Measurements from ENCODE around the gene MELTF.

MELTF gene

GRCh38 chr3:197010556-197011351 lies 18.9 kb downstream of the MELTF start:
- POLR2A ChIA-PET (ENCODE audit: low non-redundant PET), result no interaction called here
- no peak overlapping the region for H3K27ac ChIP-seq
- CTCF ChIA-PET, result interaction anchor here (4.8 kb wide), 1 partner anchor 19 kb away, joined by 17 read pairs; the partner anchor contains the start of gene MELTF
- TF ChIP-seq CTCF (conservative IDR thresholded peaks at IDR 0.05; ENCODE audit: low read depth), result no peak
- no peak for DNase-seq (ENCODE audit: low spot score)

GRCh38 chr3:197009532-197010019 lies 20.0 kb downstream of the MELTF start:
- DNase-seq (ENCODE audit: low spot score), result no peak
- TF ChIP-seq CTCF (conservative IDR thresholded peaks at IDR 0.05; ENCODE audit: low read depth), result no peak
- H3K27ac ChIP-seq, result no peak overlapping the region
- POLR2A ChIA-PET (ENCODE audit: low non-redundant PET), result no interaction called here
- CTCF ChIA-PET, result interaction anchor here (4.8 kb wide), 1 partner anchor 20 kb away, joined by 17 read pairs; the partner anchor contains the start of gene MELTF

GRCh38 chr3:197008436-197009209 lies 21.0 kb downstream of the MELTF start:
- ChIA-PET CTCF (interaction anchor here (4.8 kb wide), 1 partner anchor 21 kb away, joined by 17 read pairs; the partner anchor contains the start of gene MELTF), POLR2A (ENCODE audit: low non-redundant PET) (no interaction called here)
- TF ChIP-seq CTCF (conservative IDR thresholded peaks at IDR 0.05; ENCODE audit: low read depth), result no peak
- DNase-seq (ENCODE audit: low spot score), result no peak
- no peak overlapping the region for H3K27ac ChIP-seq

GRCh38 chr3:197007953-197008352 lies 21.7 kb downstream of the MELTF start:
- CTCF ChIA-PET, result no interaction called here
- POLR2A ChIA-PET (ENCODE audit: low non-redundant PET), result no interaction called here
- DNase-seq (ENCODE audit: low spot score), result no peak
- no peak for TF ChIP-seq CTCF (conservative IDR thresholded peaks at IDR 0.05; ENCODE audit: low read depth)
- H3K27ac ChIP-seq, result no peak overlapping the region

- ChIA-PET CTCF (no interaction called here), POLR2A (ENCODE audit: low non-redundant PET) (no interaction called here)
- no peak for TF ChIP-seq CTCF (conservative IDR thresholded peaks at IDR 0.05; ENCODE audit: low read depth)
- peak; percentile 48 for DNase-seq (ENCODE audit: low spot score)
- H3K27ac ChIP-seq, result no peak overlapping the region
Measured at GRCh38 chr3:197007296-197007940, 22.2 kb downstream of the MELTF start.

- H3K27ac ChIP-seq, result no peak overlapping the region
- no peak for DNase-seq (ENCODE audit: low spot score)
- no peak for TF ChIP-seq CTCF (conservative IDR thresholded peaks at IDR 0.05; ENCODE audit: low read depth)
- CTCF ChIA-PET, result interaction anchor here (0.7 kb wide), 1 partner anchor 639 kb away, joined by 4 read pairs; no protein-coding TSS in a partner anchor
- POLR2A ChIA-PET (ENCODE audit: low non-redundant PET), result no interaction called here
Measured at GRCh38 chr3:197006860-197007259, 22.8 kb downstream of the MELTF start.

Measured in RWPE1 (cell line).